K562 (cell line): ENCODE data around the gene DNAJB1. TPM values are rescaled to one million over a fixed set of nuclear protein-coding genes. Genes with fewer than 3 reads are reported as not detected.
A peak's percentile ranks its signal among the peaks of the same experiment; 100 is the strongest.

Source experiments
- ATF2 ChIP-seq: sonication (generic); formaldehyde crosslinking; IDR thresholded peaks from 2 replicates; pipeline ENCODE4 v1.8.1; 2022; ENCODE audit warnings: missing genetic modification reagents
- BRF1 ChIP-seq: IDR thresholded peaks from 3 replicates; pipeline ENCODE4 v1.6.1; 2011; ENCODE audit warnings: borderline replicate concordance, mild to moderate bottlenecking; ENCODE audit not compliant: insufficient read length; ENCODE audit errors: extremely low read depth
- HDAC8 ChIP-seq: fragments of 450-650 bp; IDR thresholded peaks from 2 replicates; pipeline ENCODE4 v1.6.1; 2016; ENCODE audit warnings: mild to moderate bottlenecking, missing genetic modification characterization, moderate library complexity, missing compliant biosample characterization
- HDGF ChIP-seq: fragments of 450-650 bp; IDR thresholded peaks from 2 replicates; pipeline ENCODE4 v1.6.1; 2016
- HNRNPLL ChIP-seq: fragments of 200-400 bp; formaldehyde crosslinking; IDR thresholded peaks from 2 replicates; pipeline ENCODE4 v1.6.1; 2017; ENCODE audit warnings: low read length, low read depth, mild to moderate bottlenecking; ENCODE audit not compliant: poor library complexity, severe bottlenecking
- MITF ChIP-seq: IDR thresholded peaks from 2 replicates; pipeline ENCODE4 v1.6.1; 2014; ENCODE audit warnings: antibody characterized with exemption
- MTA3 ChIP-seq: fragments of 450-650 bp; formaldehyde crosslinking; IDR thresholded peaks from 2 replicates; pipeline ENCODE4 v1.6.1; 2017; ENCODE audit warnings: mild to moderate bottlenecking, borderline replicate concordance
- PHB2 ChIP-seq: fragments of 450-650 bp; IDR thresholded peaks from 2 replicates; pipeline ENCODE4 v1.6.1; 2017; ENCODE audit warnings: low read depth
- PKNOX1 ChIP-seq: fragments of 450-650 bp; IDR thresholded peaks from 2 replicates; pipeline ENCODE4 v1.6.1; 2016
- PREB ChIP-seq: sonication (generic); formaldehyde crosslinking; IDR thresholded peaks from 2 replicates; pipeline ENCODE4 v1.8.1; 2023; ENCODE audit warnings: mild to moderate bottlenecking, missing genetic modification reagents
- RFX1 ChIP-seq: fragments of 450-650 bp; IDR thresholded peaks from 2 replicates; pipeline ENCODE4 v1.6.1; 2016; ENCODE audit warnings: mild to moderate bottlenecking, moderate library complexity
- SIN3B ChIP-seq: fragments of 450-650 bp; IDR thresholded peaks from 2 replicates; pipeline ENCODE4 v1.6.1; 2017; ENCODE audit warnings: low read depth, mild to moderate bottlenecking, moderate library complexity
- SMARCB1 ChIP-seq: IDR thresholded peaks from 2 replicates; pipeline ENCODE4 v1.6.1; 2011; ENCODE audit warnings: improper control_type of control experiment, low read depth; ENCODE audit not compliant: insufficient read length
- SMARCC2 ChIP-seq: fragments of 450-650 bp; IDR thresholded peaks from 2 replicates; pipeline ENCODE4 v1.6.1; 2017; ENCODE audit warnings: antibody characterized with exemption, moderate library complexity, mild to moderate bottlenecking, low read depth
- SRF ChIP-seq, 2 experiments: fragments of 250-450, 450-650 bp in 1 of 2; sonication (Bioruptor Pico) in 1 of 2; sonication (generic) in 1 of 2; formaldehyde crosslinking; IDR thresholded peaks; 2 replicates each; pipeline versions ENCODE4 v1.5.0 to v1.5.1; 2020 to 2022; ENCODE audit warnings: mild to moderate bottlenecking in 1 of 2, missing genetic modification reagents in 1 of 2
- SRSF9 ChIP-seq: fragments of 200-400 bp; formaldehyde crosslinking; IDR thresholded peaks from 2 replicates; pipeline ENCODE4 v1.6.1; 2017; ENCODE audit warnings: low read depth, low read length, borderline replicate concordance
- SUPT5H ChIP-seq: fragments of 450-650 bp; IDR thresholded peaks from 2 replicates; pipeline ENCODE4 v1.6.1; 2016
- TAF1 ChIP-seq: IDR thresholded peaks from 2 replicates; pipeline ENCODE4 v1.6.1; 2011; ENCODE audit warnings: mild to moderate bottlenecking, low read length, moderate library complexity; ENCODE audit not compliant: insufficient read depth, control insufficient read depth, severe bottlenecking; ENCODE audit errors: extremely low read depth
- polyA plus RNA-seq, 8 experiments: library from polyadenylated mRNA; depleted of rRNA in 4 of 8; stranded (reverse) in 5 of 8; unstranded in 3 of 8; fragments of >200 nt; fragmentation: Nextera tagmentation in 2 of 8; fragmentation: Illumina TruSeq in 1 of 8; extraction: Ambion mirVana in 2 of 8; extraction: Trizol in 1 of 8; gene quantifications; 2 replicates each; pipeline versions ENCODE4 v1.2.1 to v1.2.3, GENCODE V29; 2011 to 2014; ENCODE audit warnings: inconsistent platforms in 1 of 8, missing spikeins in 1 of 8
- total RNA-seq, 7 experiments: library from RNA; depleted of rRNA in 6 of 7; stranded (reverse); fragments of >200 nt in 6 of 7; fragmentation: Illumina TruSeq in 2 of 7; extraction: Trizol in 2 of 7; gene quantifications; 2 replicates each; pipeline versions ENCODE4 v1.2.1 to v1.2.3, GENCODE V29; 2011 to 2021; ENCODE audit warnings: low replicate concordance in 1 of 7
- TF ChIP-seq, protein P1 (sequence below), 2 experiments: fragments of 150-350 bp in 1 of 2; IDR thresholded peaks; 2 replicates each; pipeline ENCODE4 v1.6.1; 2012 to 2016; ENCODE audit warnings: low read depth in 2 of 2, low read length in 2 of 2, mild to moderate bottlenecking in 1 of 2, moderate library complexity in 1 of 2

The DNAJB1 gene
- total and polyA plus RNA-seq, 9 of the 15 experiments (the other 6 are each of a cell fraction or from before 2014, with no cell fraction given): 13.2 to 113 (median 62.1) TPM

- no peak for TF ChIP-seq TAF1
- TF ChIP-seq BRF1: no peak
- no peak for TF ChIP-seq SIN3B
- TF ChIP-seq SMARCB1: no peak
- peak; percentile 67 for TF ChIP-seq MITF
- TF ChIP-seq, protein P1, sequence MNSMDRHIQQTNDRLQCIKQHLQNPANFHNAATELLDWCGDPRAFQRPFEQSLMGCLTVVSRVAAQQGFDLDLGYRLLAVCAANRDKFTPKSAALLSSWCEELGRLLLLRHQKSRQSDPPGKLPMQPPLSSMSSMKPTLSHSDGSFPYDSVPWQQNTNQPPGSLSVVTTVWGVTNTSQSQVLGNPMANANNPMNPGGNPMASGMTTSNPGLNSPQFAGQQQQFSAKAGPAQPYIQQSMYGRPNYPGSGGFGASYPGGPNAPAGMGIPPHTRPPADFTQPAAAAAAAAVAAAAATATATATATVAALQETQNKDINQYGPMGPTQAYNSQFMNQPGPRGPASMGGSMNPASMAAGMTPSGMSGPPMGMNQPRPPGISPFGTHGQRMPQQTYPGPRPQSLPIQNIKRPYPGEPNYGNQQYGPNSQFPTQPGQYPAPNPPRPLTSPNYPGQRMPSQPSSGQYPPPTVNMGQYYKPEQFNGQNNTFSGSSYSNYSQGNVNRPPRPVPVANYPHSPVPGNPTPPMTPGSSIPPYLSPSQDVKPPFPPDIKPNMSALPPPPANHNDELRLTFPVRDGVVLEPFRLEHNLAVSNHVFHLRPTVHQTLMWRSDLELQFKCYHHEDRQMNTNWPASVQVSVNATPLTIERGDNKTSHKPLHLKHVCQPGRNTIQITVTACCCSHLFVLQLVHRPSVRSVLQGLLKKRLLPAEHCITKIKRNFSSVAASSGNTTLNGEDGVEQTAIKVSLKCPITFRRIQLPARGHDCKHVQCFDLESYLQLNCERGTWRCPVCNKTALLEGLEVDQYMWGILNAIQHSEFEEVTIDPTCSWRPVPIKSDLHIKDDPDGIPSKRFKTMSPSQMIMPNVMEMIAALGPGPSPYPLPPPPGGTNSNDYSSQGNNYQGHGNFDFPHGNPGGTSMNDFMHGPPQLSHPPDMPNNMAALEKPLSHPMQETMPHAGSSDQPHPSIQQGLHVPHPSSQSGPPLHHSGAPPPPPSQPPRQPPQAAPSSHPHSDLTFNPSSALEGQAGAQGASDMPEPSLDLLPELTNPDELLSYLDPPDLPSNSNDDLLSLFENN (IDR thresholded peaks at IDR 0.05; ENCODE audit: low read depth in 2 of 2, low read length in 2 of 2): no peak
- TF ChIP-seq SRF (CRISPR knock-in tag; IDR thresholded peaks at IDR 0.05): no peak
- 0 out of 2 replicates have a peak, but pooled peaks have one; percentile 16 for TF ChIP-seq HDGF
- no peak for TF ChIP-seq SUPT5H
- no peak for TF ChIP-seq ATF2 (CRISPR knock-in tag)
- TF ChIP-seq SRSF9: no peak
- TF ChIP-seq SMARCC2: no peak
- TF ChIP-seq PKNOX1: no peak
- no peak for TF ChIP-seq PREB (CRISPR knock-in tag)
- TF ChIP-seq HDAC8 (tag): no peak
- TF ChIP-seq MTA3: no peak
- TF ChIP-seq PHB2: 0 out of 2 replicates have a peak, but pooled peaks have one; percentile 3
- no peak for TF ChIP-seq RFX1
- no peak for TF ChIP-seq HNRNPLL
Measured at GRCh38 chr19:14528419-14529253, 10.4 kb upstream of the DNAJB1 start (continued).
